Testis (tissue), 3 donors: Measurements from ENCODE around the gene COL26A1. TPM values are rescaled to one million over a fixed set of nuclear protein-coding genes. Genes with fewer than 3 reads are reported as not detected.

Experiments
- DNase-seq: peaks from one replicate; pipeline ENCODE4 v3.0.0-alpha.2; 2019
- H3K27ac ChIP-seq, 2 donors: fragments of 200-600 bp; sonication (generic); one replicate each; pipeline ENCODE4 v1.5.1; 2019
- H3K27me3 ChIP-seq: fragments of 200-600 bp; sonication (generic); one replicate; pipeline ENCODE4 v1.5.1; 2019
- H3K36me3 ChIP-seq: fragments of 200-600 bp; sonication (generic); one replicate; pipeline ENCODE4 v1.5.1; 2017; ENCODE audit warnings: low read depth; ENCODE audit errors: missing control alignments
- H3K4me1 ChIP-seq: fragments of 200-600 bp; sonication (generic); one replicate; pipeline ENCODE4 v1.5.1; 2019
- H3K4me3 ChIP-seq, 2 donors: fragments of 200-600 bp; sonication (generic); one replicate each; pipeline ENCODE4 v1.5.1; 2017 to 2019
- H3K9me3 ChIP-seq: fragments of 200-600 bp; sonication (generic); one replicate; pipeline ENCODE4 v1.5.1; 2017
- CTCF ChIP-seq, 3 experiments: fragments of 450-650 bp in 2 of 3; fragments of 200-600 bp in 1 of 3; sonication (generic) in 1 of 3; IDR thresholded peaks; one replicate each; pipeline ENCODE4 v1.5.1; 2016 to 2019; ENCODE audit warnings: antibody characterized with exemption in 3 of 3, mild to moderate bottlenecking in 2 of 3, moderate library complexity in 1 of 3
- POLR2A ChIP-seq: fragments of 450-650 bp; IDR thresholded peaks from one replicate; pipeline ENCODE4 v1.6.1; 2017; ENCODE audit warnings: antibody characterized with exemption, mild to moderate bottlenecking, moderate library complexity
- WGBS, 2 donors: methylation state at CpG; one replicate each; pipeline ENCODE4 v1.1.5; 2018; 5-methylcytosine and 5-hydroxymethylcytosine counted together
- intact Hi-C: fragments of 100-400 bp; cut with DNase I; formaldehyde crosslinking; loops from one replicate; pipeline ENCODE4 v1.15.1; 2023; ENCODE audit warnings: low total_unique reads
- polyA plus RNA-seq: library from polyadenylated mRNA; stranded (reverse); fragments of 350-450 nt; fragmentation: Illumina TruSeq; extraction: RNeasy Lipid Tissue Mini Kit (QIAGEN cat#74804); gene quantifications from one replicate; pipeline ENCODE4 v1.2.3, GENCODE V29; 2014; ENCODE audit warnings: low read depth, low replicate concordance; ENCODE audit not compliant: insufficient read depth
- total RNA-seq, 2 donors: library from RNA; depleted of rRNA; stranded (reverse); fragments of >200 nt; gene quantifications; one replicate each; pipeline ENCODE4 v1.2.3, GENCODE V29; 2016

COL26A1 gene
- total and polyA plus RNA-seq, 3 donors from 2014 or later = 0.94 to 3.1 (median 1.1) TPM

- DNase-seq = no peak
- TF ChIP-seq POLR2A (no peak), CTCF (IDR thresholded peaks at IDR 0.05) (no peak)
- intact Hi-C loops = no loop called here
- Histone ChIP-seq H3K27ac (no peak overlapping the region), H3K4me1 (peaks cover 10% of the 10 kb centered on the region), H3K27me3 (no peaks in the 10 kb centered on the region), H3K4me3 (no peak overlapping the region), H3K36me3 (no peaks in the 10 kb centered on the region), H3K9me3 (no peaks in the 10 kb centered on the region)
- 91 to 92% methylated on average over 4 of the region's 4 CpGs for WGBS, 2 donors
Observed at GRCh38 chr7:101536668-101537067, 174.0 kb downstream of the COL26A1 start.

DNA sequence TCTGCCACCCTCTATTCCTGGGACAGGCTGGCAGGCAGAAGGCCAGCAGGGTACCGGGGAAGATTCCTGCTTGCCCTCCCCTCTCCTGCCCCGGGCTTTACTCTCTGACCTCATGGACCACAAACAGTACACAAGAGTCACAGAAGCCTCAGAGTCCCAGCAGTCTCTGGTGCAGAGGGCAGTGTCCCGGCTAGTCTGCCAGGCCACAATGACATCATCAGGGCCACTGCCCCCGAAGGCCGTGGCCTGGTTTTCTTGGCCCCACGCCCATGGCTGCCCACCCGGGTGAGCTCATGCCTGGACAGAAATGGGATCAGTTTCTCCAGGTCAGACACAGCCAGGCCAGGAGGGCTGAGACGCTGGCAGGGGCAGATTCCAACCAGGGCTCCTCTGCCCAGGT is 174.5 kb downstream of the COL26A1 start:
- Histone ChIP-seq H3K27me3 (no peaks in the 10 kb centered on the region), H3K4me1 (peaks cover 10% of the 10 kb centered on the region), H3K27ac (no peak overlapping the region), H3K9me3 (no peaks in the 10 kb centered on the region), H3K36me3 (no peaks in the 10 kb centered on the region), H3K4me3 (no peak overlapping the region)
- intact Hi-C loops = no loop called here
- TF ChIP-seq POLR2A (no peak), CTCF (IDR thresholded peaks at IDR 0.05) (no peak)
- DNase-seq = no peak
- 47 to 70% methylated on average over 6 to 8 of the region's 8 CpGs for WGBS, 2 donors

DNA sequence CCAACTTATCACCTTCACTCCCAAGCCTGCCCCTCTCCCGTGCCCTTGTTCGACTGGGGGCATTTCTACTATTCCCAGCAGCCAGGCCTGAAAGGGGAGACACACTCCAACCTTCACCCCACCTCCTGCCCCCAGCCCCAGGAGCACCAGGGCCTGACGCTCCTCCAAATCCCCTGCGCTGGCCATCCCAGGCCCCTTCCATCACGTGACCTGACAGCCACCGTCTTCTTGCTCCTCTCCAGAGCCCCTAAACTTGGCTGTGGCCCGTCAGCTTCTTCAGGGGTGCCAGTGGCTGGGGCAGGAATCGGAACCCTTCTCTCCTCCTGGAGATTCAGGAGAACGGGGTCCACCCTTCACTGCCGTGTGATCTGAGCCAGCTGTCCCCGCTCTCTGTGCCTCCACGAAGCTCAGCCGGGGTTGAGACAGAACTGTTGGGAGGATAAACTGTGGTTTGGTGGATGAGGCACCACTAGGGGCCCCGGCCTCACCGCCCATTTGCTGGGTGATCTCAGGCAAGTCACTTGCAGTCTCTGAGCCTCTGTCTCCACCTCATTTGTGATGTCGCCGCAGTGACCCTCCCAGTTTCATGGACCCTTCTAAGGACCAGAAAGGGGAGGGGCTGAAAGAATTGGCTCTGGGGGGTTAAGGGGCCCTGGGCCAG is 175.4 kb downstream of the COL26A1 start:
- H3K27ac ChIP-seq = no peak overlapping the region
- intact Hi-C loops = no loop called here
- peaks cover 10% of the 10 kb centered on the region for H3K4me1 ChIP-seq
- no peak for DNase-seq
- H3K36me3 ChIP-seq = no peaks in the 10 kb centered on the region
- H3K4me3 ChIP-seq = no peak overlapping the region
- H3K9me3 ChIP-seq = no peaks in the 10 kb centered on the region
- WGBS, 2 donors = 87 to 92% methylated on average over 16 to 17 of the region's 17 CpGs
- TF ChIP-seq POLR2A = no peak
- H3K27me3 ChIP-seq = no peaks in the 10 kb centered on the region

- DNase-seq = peak; percentile 79
- TF ChIP-seq CTCF (IDR thresholded peaks at IDR 0.05) = peak; percentile 60 to 89 (median 66)
- TF ChIP-seq POLR2A = no peak
- Histone ChIP-seq H3K4me3 (no peak overlapping the region), H3K9me3 (no peaks in the 10 kb centered on the region), H3K36me3 (no peaks in the 10 kb centered on the region), H3K27me3 (no peaks in the 10 kb centered on the region), H3K27ac (no peak overlapping the region), H3K4me1 (peaks cover 10% of the 10 kb centered on the region)
- intact Hi-C loops = no loop called here
- WGBS, 2 donors = 26 to 33% methylated on average over 13 to 14 of the region's 15 CpGs
Observed at GRCh38 chr7:101538596-101539459, 176.2 kb downstream of the COL26A1 start.

DNA sequence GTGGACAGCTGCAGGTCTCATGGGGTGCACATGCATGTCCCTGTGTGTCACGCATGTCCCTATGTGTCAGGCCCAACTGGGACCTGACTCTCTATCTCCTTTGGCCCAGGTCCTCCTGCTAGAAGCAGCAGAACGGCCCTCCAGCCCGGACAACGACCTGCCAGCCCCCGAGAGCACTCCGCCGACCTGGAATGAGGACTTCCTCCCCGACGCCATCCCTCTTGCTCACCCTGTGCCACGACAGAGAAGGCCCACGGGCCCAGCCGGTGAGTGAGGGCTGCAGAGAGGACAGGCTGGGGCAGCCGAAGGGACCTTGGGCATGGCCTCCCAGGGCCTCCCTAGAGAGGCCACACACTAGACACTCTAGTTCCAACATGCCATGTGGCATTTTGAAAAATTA is 177.1 kb downstream of the COL26A1 start:
- H3K27ac ChIP-seq = no peak overlapping the region
- peaks cover 10% of the 10 kb centered on the region for H3K4me1 ChIP-seq
- 90 to 92% methylated on average over 12 to 13 of the region's 13 CpGs for WGBS, 2 donors
- no peaks in the 10 kb centered on the region for H3K27me3 ChIP-seq
- intact Hi-C loops = loop anchor here (10.0 kb wide), 1 partner anchor 725 kb away; no protein-coding TSS in a partner anchor
- no peak overlapping the region for H3K4me3 ChIP-seq
- TF ChIP-seq POLR2A (no peak), CTCF (IDR thresholded peaks at IDR 0.05) (no peak)
- H3K36me3 ChIP-seq = no peaks in the 10 kb centered on the region
- no peaks in the 10 kb centered on the region for H3K9me3 ChIP-seq
- DNase-seq = no peak
